GM12872 (cell line): ENCODE measurements around the gene LRP2BP.

ENCODE experiments used
- CTCF ChIP-seq: IDR thresholded peaks from 3 replicates; pipeline ENCODE4 v1.5.1; 2011; ENCODE audit warnings: low read depth, mild to moderate bottlenecking, low read length, moderate library complexity; ENCODE audit not compliant: insufficient read depth

Gene LRP2BP

GRCh38 chr4:185332575-185333464 lies 62.9 kb downstream of the LRP2BP start:
- no peak for TF ChIP-seq CTCF

DNA sequence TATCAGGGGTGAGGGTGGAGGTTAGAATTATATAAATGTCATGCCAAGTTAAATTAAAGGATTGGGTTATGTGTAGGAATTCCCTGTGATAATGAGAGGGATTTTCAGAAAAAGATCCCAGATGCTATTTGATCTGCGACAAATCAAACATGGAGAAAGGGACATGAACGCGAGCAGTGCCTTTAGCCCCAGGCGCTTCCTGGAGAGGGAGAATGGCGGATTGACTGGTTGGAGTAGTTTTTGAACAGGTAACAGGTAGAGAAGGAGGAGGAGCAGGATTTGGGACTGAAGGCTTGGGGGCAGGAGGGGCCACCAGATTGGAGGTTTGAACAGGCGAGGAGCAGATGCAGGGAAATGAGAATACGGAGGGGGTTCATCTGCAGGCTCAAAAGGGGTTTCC lies 67.1 kb downstream of the LRP2BP start:
- TF ChIP-seq CTCF, result no peak

- TF ChIP-seq CTCF, result no peak
Measured at GRCh38 chr4:185323606-185324005, 72.1 kb downstream of the LRP2BP start.

GRCh38 chr4:185322803-185323202 lies 72.9 kb downstream of the LRP2BP start:
- no peak for TF ChIP-seq CTCF

GRCh38 chr4:185318679-185319078 lies 77.0 kb downstream of the LRP2BP start:
- no peak for TF ChIP-seq CTCF

- TF ChIP-seq CTCF, result no peak
Measured at GRCh38 chr4:185317880-185318279, 77.8 kb downstream of the LRP2BP start.
